GM10248 (cell line): Measurements from ENCODE around the gene PTBP3.

Source experiments
- CTCF ChIA-PET: fragments of 300-600 bp; sonication (Branson Sonifier 250); formaldehyde crosslinking; extraction: SDS; loops from one replicate; lab custom pipeline; 2021; ENCODE audit warnings: antibody characterized with exemption; lab: Yijun Ruan, JAX
- POLR2A ChIA-PET: fragments of 350-650 bp; sonication (Branson Sonifier 250); formaldehyde crosslinking; extraction: SDS; loops from one replicate; lab custom pipeline; 2020; ENCODE audit warnings: antibody characterized with exemption; lab: Yijun Ruan, JAX
- DNase-seq: peaks from one replicate; pipeline ENCODE4 v3.0.0; 2012; ENCODE audit errors: extremely low spot score
- CTCF ChIP-seq: IDR thresholded peaks from 2 replicates; pipeline ENCODE4 v1.5.1; 2012; ENCODE audit warnings: mild to moderate bottlenecking, low read depth; ENCODE audit errors: extremely low read depth, missing control alignments, control extremely low read depth

PTBP3 gene

GRCh38 chr9:112333639-112334431, 416 bp upstream of the PTBP3 start:
- TF ChIP-seq CTCF = peak; percentile 56
- ChIA-PET CTCF (interaction anchor here (0.6 to 1.3 kb wide), 12 partner anchors 11 to 240 kb away, joined by 3 to 6 read pairs (median 3); partner anchors contain the start of gene HSDL2), POLR2A (interaction anchor here (0.6 to 1.0 kb wide), 2 partner anchors 12 to 658 kb away, joined by 3 read pairs; no protein-coding TSS in a partner anchor)
- DNase-seq = peak; percentile 96

- CTCF ChIA-PET = interaction anchor here (1.0 to 1.3 kb wide), 4 partner anchors 10 to 220 kb away, joined by 3 to 6 read pairs (median 4); partner anchors contain the start of gene HSDL2
- no peak for TF ChIP-seq CTCF
- no peak for DNase-seq
- POLR2A ChIA-PET = no interaction called here
Observed at GRCh38 chr9:112332674-112332976, 794 bp downstream of the PTBP3 start.

- no peak for TF ChIP-seq CTCF
- ChIA-PET POLR2A (no interaction called here), CTCF (interaction anchor here (0.7 to 1.3 kb wide), 3 partner anchors 14 to 219 kb away, joined by 3 to 4 read pairs (median 3); partner anchors contain the start of gene HSDL2)
- DNase-seq = no peak
Observed at GRCh38 chr9:112332214-112332613, 1.2 kb downstream of the PTBP3 start.

- DNase-seq = no peak
- POLR2A ChIA-PET = no interaction called here
- CTCF ChIA-PET = interaction anchor here (1.2 to 1.3 kb wide), 2 partner anchors 15 to 219 kb away, joined by 3 to 4 read pairs; no protein-coding TSS in a partner anchor
- TF ChIP-seq CTCF = no peak
Observed at GRCh38 chr9:112331674-112331952, 1.8 kb downstream of the PTBP3 start.

- TF ChIP-seq CTCF = no peak
- DNase-seq = no peak
- POLR2A ChIA-PET = interaction anchor here (0.6 kb wide), 1 partner anchor 345 kb away, joined by 3 read pairs; no protein-coding TSS in a partner anchor
- CTCF ChIA-PET = interaction anchor here (1.9 kb wide), 1 partner anchor 32 kb away, joined by 5 read pairs; no protein-coding TSS in a partner anchor
Observed at GRCh38 chr9:112328545-112328944, 4.9 kb downstream of the PTBP3 start.

- TF ChIP-seq CTCF = no peak
- no peak for DNase-seq
- ChIA-PET CTCF (interaction anchor here (1.9 kb wide), 1 partner anchor 33 kb away, joined by 5 read pairs; no protein-coding TSS in a partner anchor), POLR2A (no interaction called here)
Observed at GRCh38 chr9:112327718-112328450, 5.5 kb downstream of the PTBP3 start.
